ENCODE data around the gene NSF.
"Not testable (repeated sequence)": the region's sequence is repeated elsewhere in the genome, so short reads cannot be mapped to it uniquely, and the experiment has no call there.

DNA sequence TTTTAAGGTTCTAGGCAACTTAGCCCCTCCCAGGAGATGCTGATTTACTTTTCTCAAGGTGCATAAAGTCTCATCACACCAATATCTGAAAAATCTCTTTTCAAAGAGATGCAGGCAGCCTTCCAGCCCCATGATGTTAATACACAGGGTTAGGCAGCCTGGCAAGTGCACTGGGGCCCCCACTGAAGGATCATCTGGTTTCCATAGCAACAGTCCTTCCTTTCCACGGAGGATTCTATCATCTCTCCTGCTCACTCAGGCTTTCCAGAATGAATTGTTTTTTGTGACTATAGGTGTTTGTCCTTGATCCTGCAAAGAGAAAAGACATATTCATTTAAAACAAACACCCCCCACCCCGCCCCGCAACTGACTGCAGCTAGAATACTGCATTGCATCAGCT is 5.0 kb upstream of the NSF start:
- TF ChIP-seq EP300 (IDR thresholded peaks at IDR 0.05): not testable (repeated sequence)
- TF ChIP-seq, protein P1, sequence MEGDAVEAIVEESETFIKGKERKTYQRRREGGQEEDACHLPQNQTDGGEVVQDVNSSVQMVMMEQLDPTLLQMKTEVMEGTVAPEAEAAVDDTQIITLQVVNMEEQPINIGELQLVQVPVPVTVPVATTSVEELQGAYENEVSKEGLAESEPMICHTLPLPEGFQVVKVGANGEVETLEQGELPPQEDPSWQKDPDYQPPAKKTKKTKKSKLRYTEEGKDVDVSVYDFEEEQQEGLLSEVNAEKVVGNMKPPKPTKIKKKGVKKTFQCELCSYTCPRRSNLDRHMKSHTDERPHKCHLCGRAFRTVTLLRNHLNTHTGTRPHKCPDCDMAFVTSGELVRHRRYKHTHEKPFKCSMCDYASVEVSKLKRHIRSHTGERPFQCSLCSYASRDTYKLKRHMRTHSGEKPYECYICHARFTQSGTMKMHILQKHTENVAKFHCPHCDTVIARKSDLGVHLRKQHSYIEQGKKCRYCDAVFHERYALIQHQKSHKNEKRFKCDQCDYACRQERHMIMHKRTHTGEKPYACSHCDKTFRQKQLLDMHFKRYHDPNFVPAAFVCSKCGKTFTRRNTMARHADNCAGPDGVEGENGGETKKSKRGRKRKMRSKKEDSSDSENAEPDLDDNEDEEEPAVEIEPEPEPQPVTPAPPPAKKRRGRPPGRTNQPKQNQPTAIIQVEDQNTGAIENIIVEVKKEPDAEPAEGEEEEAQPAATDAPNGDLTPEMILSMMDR (IDR thresholded peaks at IDR 0.05): not testable (repeated sequence)
